Measurements from ENCODE around the gene CACNA1B.
"Not testable (repeated sequence)": the region's sequence is repeated elsewhere in the genome, so short reads cannot be mapped to it uniquely, and the experiment has no call there.

GRCh38 chr9:137888621-137889020, 11.0 kb downstream of the CACNA1B start:
- TF ChIP-seq MAZ (IDR thresholded peaks at IDR 0.05; ENCODE audit: borderline replicate concordance, low read depth, low read length); CTCF (conservative IDR thresholded peaks at IDR 0.05; ENCODE audit: low read depth, low read length); POLR2A (IDR thresholded peaks at IDR 0.05; ENCODE audit: low read depth, low read length); RAD21 (IDR thresholded peaks at IDR 0.05; ENCODE audit: low read length); FOS (IDR thresholded peaks at IDR 0.05; ENCODE audit: low read depth, low read length); CHD1 (IDR thresholded peaks at IDR 0.05; ENCODE audit: low read depth, low read length); MAFK (IDR thresholded peaks at IDR 0.05; ENCODE audit: low read depth, low read length): not testable (repeated sequence)

Measured in IMR-90 (cell line).